ENCODE measurements around the gene GAL3ST3.

- TF ChIP-seq CTCF (IDR thresholded peaks at IDR 0.05; ENCODE audit: low read depth, low read length, poor library complexity, severe bottlenecking) (no peak), EZH2phosphoT487 (IDR thresholded peaks at IDR 0.05; ENCODE audit: borderline replicate concordance, low read length) (no peak)
Observed at GRCh38 chr11:66081505-66081904, 32.5 kb upstream of the GAL3ST3 start.
